Pancreas (tissue), 10 donors: ENCODE measurements around the gene ADAMTS14. TPM values are rescaled to one million over a fixed set of nuclear protein-coding genes. Genes with fewer than 3 reads are reported as not detected.

Experiments used
- ATAC-seq, 4 donors: fragments of 200-7000 bp; cut with Tn5 transposase; one replicate each; pipeline versions ENCODE4 v1.8.0 to v1.9.1; 2020; ENCODE audit warnings: mild to moderate bottlenecking in 4 of 4, moderate library complexity in 4 of 4
- DNase-seq, 6 donors: peaks; one replicate each; pipeline ENCODE4 v3.0.0-alpha.2; 2020
- FAIRE-seq: peaks from 2 replicates; lab custom pipeline; 2012; peaks lifted over from hg19 to GRCh38; lab: Jason Lieb, UNC
- H3K27ac ChIP-seq, 4 donors: fragments of 200-600 bp; sonication (generic); 1 replicate in 3 of 4; 2 replicates in 1 of 4; pipeline versions ENCODE4 v1.5.0 to v1.8.0; 2020
- H3K27me3 ChIP-seq, 4 donors: fragments of 200-600 bp; one replicate each; pipeline ENCODE4 v1.8.0; 2021
- H3K36me3 ChIP-seq, 3 donors: fragments of 200-600 bp; sonication (generic) in 1 of 3; one replicate each; pipeline versions ENCODE4 v1.5.0 to v1.8.0; 2020 to 2021
- H3K4me1 ChIP-seq, 3 donors: fragments of 200-600 bp; one replicate each; pipeline ENCODE4 v1.8.0; 2021
- H3K4me3 ChIP-seq, 4 donors: fragments of 200-600 bp; sonication (generic) in 2 of 4; one replicate each; pipeline versions ENCODE4 v1.5.0 to v1.8.0; 2020 to 2021
- H3K9me3 ChIP-seq, 4 donors: fragments of 200-600 bp; one replicate each; pipeline ENCODE4 v1.8.0; 2021
- WGBS, 2 donors: extraction: QIAGEN DNeasy Blood & Tissue Kit; methylation state at CpG; one replicate each; pipeline ENCODE4 v1.1.7; 2013; 5-methylcytosine and 5-hydroxymethylcytosine counted together
- intact Hi-C, 3 donors: fragments of 100-400 bp; cut with DNase I; formaldehyde crosslinking; loops; one replicate each; pipeline versions ENCODE4 v1.11.1 to v1.14.2; 2022
- polyA plus RNA-seq, 2 donors: library from polyadenylated mRNA; stranded (reverse); fragments of 200-250 nt; gene quantifications; one replicate each; pipeline ENCODE4 v1.2.3, GENCODE V29; 2013
- total RNA-seq, 6 donors: library from RNA; stranded (reverse); fragmentation: NEBNext Ultra II Directional in 4 of 6; extraction: Animal tissue kit (Norgen Biotek cat#: 25700) in 4 of 6; gene quantifications; one replicate each; pipeline versions ENCODE4 v1.2.1 to v1.2.4, GENCODE V29; 2021 to 2023
- TF ChIP-seq, protein P1 (sequence below), 4 donors: fragments of 200-600 bp; sonication (generic) in 3 of 4; IDR thresholded peaks; one replicate each; pipeline versions ENCODE4 v1.5.0 to v1.8.0; 2021; ENCODE audit warnings: antibody characterized with exemption in 4 of 4
- donor health status: healthy with polysubstance abuse.
- donor health status: DM: no; HTN: no; CAD: no; lungs with moderate emphysema.
- donor health status: DM: no; HTN: no; CAD: no.
- donor health status: control.
- donor health status: control.
- donor health status: Bipolar disorder and iron deficiency.
- donor health status: DM: yes; HTN: yes; CAD: no.
- donor health status: DM: no; HTN: no; CAD: no.
- donor health status: DM: no; HTN: no; CAD: no.
- donor health status: DM: yes; HTN: yes; CAD: no.

ADAMTS14 gene
- total and polyA plus RNA-seq, 8 donors = 0.06 to 2.2 (median 0.23) TPM; not detected in 2

- Histone ChIP-seq H3K27me3 (no peaks in the 10 kb centered on the region), H3K36me3 (no peaks in the 10 kb centered on the region), H3K9me3 (no peaks in the 10 kb centered on the region), H3K4me3 (no peak overlapping the region), H3K4me1 (no peaks in the 10 kb centered on the region), H3K27ac (no peak overlapping the region)
- no peak for FAIRE-seq
- 38 to 39% methylated on average over 8 of the region's 8 CpGs for WGBS, 2 donors
- DNase-seq = peak in 1 of 6 donors; percentile 35
- intact Hi-C loops = no loop called here
- peak in 3 of 4 donors; percentile 30 to 84 (median 72) for ATAC-seq
- TF ChIP-seq, protein P1, sequence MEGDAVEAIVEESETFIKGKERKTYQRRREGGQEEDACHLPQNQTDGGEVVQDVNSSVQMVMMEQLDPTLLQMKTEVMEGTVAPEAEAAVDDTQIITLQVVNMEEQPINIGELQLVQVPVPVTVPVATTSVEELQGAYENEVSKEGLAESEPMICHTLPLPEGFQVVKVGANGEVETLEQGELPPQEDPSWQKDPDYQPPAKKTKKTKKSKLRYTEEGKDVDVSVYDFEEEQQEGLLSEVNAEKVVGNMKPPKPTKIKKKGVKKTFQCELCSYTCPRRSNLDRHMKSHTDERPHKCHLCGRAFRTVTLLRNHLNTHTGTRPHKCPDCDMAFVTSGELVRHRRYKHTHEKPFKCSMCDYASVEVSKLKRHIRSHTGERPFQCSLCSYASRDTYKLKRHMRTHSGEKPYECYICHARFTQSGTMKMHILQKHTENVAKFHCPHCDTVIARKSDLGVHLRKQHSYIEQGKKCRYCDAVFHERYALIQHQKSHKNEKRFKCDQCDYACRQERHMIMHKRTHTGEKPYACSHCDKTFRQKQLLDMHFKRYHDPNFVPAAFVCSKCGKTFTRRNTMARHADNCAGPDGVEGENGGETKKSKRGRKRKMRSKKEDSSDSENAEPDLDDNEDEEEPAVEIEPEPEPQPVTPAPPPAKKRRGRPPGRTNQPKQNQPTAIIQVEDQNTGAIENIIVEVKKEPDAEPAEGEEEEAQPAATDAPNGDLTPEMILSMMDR (IDR thresholded peaks at IDR 0.05) = no peak
These were observed 70.5 kb downstream of the ADAMTS14 start for GRCh38 chr10:70742537-70743429.

DNA sequence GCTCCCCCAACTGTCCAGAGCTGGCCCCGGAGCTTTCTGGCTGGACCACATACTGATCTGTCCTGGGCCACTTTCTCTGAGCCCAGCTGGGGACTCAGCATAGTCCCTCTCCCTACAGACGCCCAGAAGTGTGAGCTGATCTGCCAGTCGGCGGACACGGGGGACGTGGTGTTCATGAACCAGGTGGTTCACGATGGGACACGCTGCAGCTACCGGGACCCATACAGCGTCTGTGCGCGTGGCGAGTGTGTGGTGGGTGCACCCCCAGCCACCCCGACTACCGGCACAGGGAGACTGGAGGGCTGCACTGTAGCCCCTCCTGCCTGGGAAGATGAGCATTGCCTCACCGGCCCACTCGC lies 71.1 kb downstream of the ADAMTS14 start:
- intact Hi-C loops = no loop called here
- ATAC-seq = no peak
- WGBS, 2 donors = 79% methylated on average over 17 of the region's 17 CpGs

GRCh38 chr10:70743879-70744278 lies 71.6 kb downstream of the ADAMTS14 start:
- no peak for FAIRE-seq
- 77 to 81% methylated on average over 13 of the region's 13 CpGs for WGBS, 2 donors

More for the DNA sequence above, 71.1 kb downstream of the ADAMTS14 start:
- DNase-seq (peak in 1 of 6 donors; percentile 48), FAIRE-seq (no peak)
- TF ChIP-seq, protein P1 (IDR thresholded peaks at IDR 0.05) = no peak
- no peaks in the 10 kb centered on the region for H3K9me3 ChIP-seq
- H3K4me3 ChIP-seq = no peak overlapping the region
- no peaks in the 10 kb centered on the region for H3K4me1 ChIP-seq
- H3K36me3 ChIP-seq = no peaks in the 10 kb centered on the region
- no peaks in the 10 kb centered on the region for H3K27me3 ChIP-seq
- H3K27ac ChIP-seq = no peak overlapping the region

DNA sequence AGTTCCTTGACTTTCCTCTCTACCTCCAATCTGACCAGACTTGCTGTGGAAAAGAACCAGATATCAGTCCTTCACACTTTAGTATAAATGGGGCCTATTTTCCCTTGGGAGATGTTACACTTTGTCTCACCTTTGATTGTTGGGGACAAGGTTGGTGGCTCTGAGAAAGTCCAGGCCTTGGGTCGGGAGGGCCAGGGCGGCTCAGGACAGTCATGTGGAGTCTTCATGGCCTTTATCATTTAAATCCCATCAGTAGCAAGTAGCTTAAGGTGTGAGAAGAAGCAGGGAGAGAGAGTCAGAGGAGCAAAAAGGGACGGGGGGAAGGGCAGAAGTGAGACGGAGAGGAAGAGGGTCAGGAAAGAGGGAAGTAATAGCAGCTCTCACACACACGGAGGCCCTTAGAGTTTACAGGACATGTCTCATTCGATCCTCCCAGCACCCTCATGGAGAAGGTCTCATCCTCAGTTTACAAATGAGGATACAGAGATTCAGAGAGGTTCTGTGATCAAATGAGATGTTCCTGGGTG lies 72.4 kb downstream of the ADAMTS14 start:
- ATAC-seq = no peak
- Histone ChIP-seq H3K36me3 (no peaks in the 10 kb centered on the region), H3K9me3 (no peaks in the 10 kb centered on the region), H3K4me3 (no peak overlapping the region), H3K27me3 (no peaks in the 10 kb centered on the region), H3K4me1 (no peaks in the 10 kb centered on the region), H3K27ac (no peak overlapping the region)
- FAIRE-seq = no peak
- TF ChIP-seq, protein P1 (IDR thresholded peaks at IDR 0.05) = no peak
- intact Hi-C loops = loop anchor here in 1 of 3 donors (5.0 kb wide), 1 partner anchor 277 kb away; no protein-coding TSS in a partner anchor
- 70 to 85% methylated on average over 6 of the region's 6 CpGs for WGBS, 2 donors
- DNase-seq = peak in 1 of 6 donors; percentile 4

More at GRCh38 chr10:70743879-70744278, 71.6 kb downstream of the ADAMTS14 start:
- Histone ChIP-seq H3K4me1 (no peaks in the 10 kb centered on the region), H3K27ac (no peak overlapping the region), H3K4me3 (no peak overlapping the region), H3K36me3 (no peaks in the 10 kb centered on the region), H3K9me3 (no peaks in the 10 kb centered on the region), H3K27me3 (no peaks in the 10 kb centered on the region)
- TF ChIP-seq, protein P1 (IDR thresholded peaks at IDR 0.05) = no peak
- intact Hi-C loops = no loop called here
- DNase-seq (peak in 1 of 6 donors; percentile 44), ATAC-seq (no peak)
